Hepatocyte (in vitro differentiated cells): ENCODE measurements around the gene MAS1.
"Not testable (repeated sequence)": the region's sequence is repeated elsewhere in the genome, so short reads cannot be mapped to it uniquely, and the experiment has no call there.

Source experiments
- CTCF ChIP-seq: fragments of 200-600 bp; sonication (generic); IDR thresholded peaks from 2 replicates; pipeline ENCODE4 v1.5.1; 2016; ENCODE audit warnings: antibody characterized with exemption, mild to moderate bottlenecking; ENCODE audit not compliant: poor library complexity
- EZH2 ChIP-seq: fragments of 200-600 bp; sonication (generic); IDR thresholded peaks from 2 replicates; pipeline ENCODE4 v1.6.1; 2016; ENCODE audit warnings: antibody characterized with exemption, mild to moderate bottlenecking, borderline replicate concordance

GRCh38 chr6:159849851-159850250 lies 40.9 kb upstream of the MAS1 start:
- not testable (repeated sequence) for TF ChIP-seq EZH2, CTCF
